Ovary (tissue), 3 donors: Measurements from ENCODE around the gene ARHGAP18.

Source experiments
- POLR2A ChIP-seq: fragments of 450-650 bp; IDR thresholded peaks from one replicate; pipeline ENCODE4 v1.6.1; 2017; ENCODE audit warnings: antibody characterized with exemption, mild to moderate bottlenecking, moderate library complexity
- TF ChIP-seq, protein P1 (sequence below), 3 donors: fragments of 450-650 bp in 2 of 3; fragments of 200-600 bp in 1 of 3; IDR thresholded peaks; one replicate each; pipeline versions ENCODE4 v1.5.1 to v1.8.0; 2016 to 2022; ENCODE audit warnings: antibody characterized with exemption in 3 of 3, mild to moderate bottlenecking in 1 of 3
- donor health status: DM: no; HTN: no; CAD: no.

DNA sequence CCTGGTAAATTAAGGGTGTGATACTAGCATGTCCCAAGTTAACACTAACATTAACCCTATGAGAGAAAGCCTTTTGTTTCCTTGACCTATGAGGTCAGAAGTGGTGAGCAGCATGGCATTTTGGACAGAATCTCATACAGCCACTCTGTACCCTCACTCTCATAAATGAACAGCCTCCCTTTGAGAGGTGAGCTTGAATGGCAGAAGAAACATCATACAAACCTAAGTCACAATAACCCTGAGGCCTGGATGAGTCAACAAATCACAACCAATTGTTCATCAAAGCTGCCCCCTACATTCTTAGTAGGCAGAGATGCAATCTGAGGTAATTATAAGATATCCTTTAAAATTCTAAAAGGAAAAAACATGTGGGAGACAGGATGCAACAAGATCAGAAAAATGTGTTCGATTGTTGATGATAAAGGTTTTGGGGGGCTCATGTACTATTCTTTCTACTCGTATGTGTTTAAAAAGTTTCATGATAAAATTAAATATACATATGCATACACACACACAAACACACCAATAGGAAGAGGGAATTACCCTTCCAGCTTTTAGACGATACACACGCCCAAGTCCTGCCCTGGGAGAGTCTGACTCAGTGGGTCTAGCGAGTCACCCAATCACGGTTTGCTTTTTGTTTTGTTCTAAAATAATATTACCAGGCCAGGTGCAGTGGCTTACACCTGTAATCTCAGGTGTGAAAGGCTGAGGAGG lies 117.3 kb downstream of the ARHGAP18 start:
- TF ChIP-seq, protein P1, sequence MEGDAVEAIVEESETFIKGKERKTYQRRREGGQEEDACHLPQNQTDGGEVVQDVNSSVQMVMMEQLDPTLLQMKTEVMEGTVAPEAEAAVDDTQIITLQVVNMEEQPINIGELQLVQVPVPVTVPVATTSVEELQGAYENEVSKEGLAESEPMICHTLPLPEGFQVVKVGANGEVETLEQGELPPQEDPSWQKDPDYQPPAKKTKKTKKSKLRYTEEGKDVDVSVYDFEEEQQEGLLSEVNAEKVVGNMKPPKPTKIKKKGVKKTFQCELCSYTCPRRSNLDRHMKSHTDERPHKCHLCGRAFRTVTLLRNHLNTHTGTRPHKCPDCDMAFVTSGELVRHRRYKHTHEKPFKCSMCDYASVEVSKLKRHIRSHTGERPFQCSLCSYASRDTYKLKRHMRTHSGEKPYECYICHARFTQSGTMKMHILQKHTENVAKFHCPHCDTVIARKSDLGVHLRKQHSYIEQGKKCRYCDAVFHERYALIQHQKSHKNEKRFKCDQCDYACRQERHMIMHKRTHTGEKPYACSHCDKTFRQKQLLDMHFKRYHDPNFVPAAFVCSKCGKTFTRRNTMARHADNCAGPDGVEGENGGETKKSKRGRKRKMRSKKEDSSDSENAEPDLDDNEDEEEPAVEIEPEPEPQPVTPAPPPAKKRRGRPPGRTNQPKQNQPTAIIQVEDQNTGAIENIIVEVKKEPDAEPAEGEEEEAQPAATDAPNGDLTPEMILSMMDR (IDR thresholded peaks at IDR 0.05) = no peak
- TF ChIP-seq POLR2A = no peak
